PC-3 (cell line): ENCODE measurements around the gene CCNI2. TPM values are rescaled to one million over a fixed set of nuclear protein-coding genes. Genes with fewer than 3 reads are reported as not detected.

ENCODE experiments used
- ATAC-seq: fragments of 200-7000 bp; cut with Tn5 transposase; 2 replicates; pipeline ENCODE4 v1.9.1; 2020; ENCODE audit warnings: mild to moderate bottlenecking, moderate library complexity
- BruUV-seq: library from RNA; stranded (reverse); fragments of 400-500 nt; replicated peaks from 2 replicates; lab custom pipeline; 2021; lab: Mats Ljungman, UMichigan
- CTCF ChIA-PET: fragments of 300-600 bp; sonication (Branson Sonifier 250); formaldehyde crosslinking; loops from one replicate; lab custom pipeline; 2022; ENCODE audit warnings: antibody characterized with exemption; lab: Charles Lee
- POLR2A ChIA-PET: fragments of 300-600 bp; sonication (Branson Sonifier 250); formaldehyde crosslinking; loops from one replicate; lab custom pipeline; 2022; ENCODE audit warnings: antibody characterized with exemption; ENCODE audit not compliant: unreplicated experiment; lab: Charles Lee
- DNase-seq: peaks from one replicate; pipeline ENCODE4 v3.0.0-alpha.2; 2015
- H2AFZ ChIP-seq: fragments of 300-600 bp; sonication (generic); 2 replicates; pipeline ENCODE4 v1.6.0; 2016; ENCODE audit warnings: antibody characterized with exemption, low read length
- H3F3A ChIP-seq: fragments of 300-600 bp; sonication (generic); one replicate; pipeline ENCODE4 v1.6.0; 2017; ENCODE audit warnings: antibody characterized with exemption, low read length, control low read depth, mild to moderate bottlenecking; ENCODE audit not compliant: unreplicated experiment
- H3K27ac ChIP-seq: fragments of 300-600 bp; sonication (generic); 2 replicates; pipeline ENCODE4 v1.5.1; 2016; ENCODE audit warnings: mild to moderate bottlenecking, low read length
- H3K27me3 ChIP-seq: fragments of 300-600 bp; sonication (generic); 2 replicates; pipeline ENCODE4 v1.6.1; 2016; ENCODE audit warnings: low read length, mixed read lengths
- H3K36me3 ChIP-seq: fragments of 300-600 bp; sonication (generic); 2 replicates; pipeline ENCODE4 v1.6.1; 2016; ENCODE audit warnings: low read depth, mixed run types, low read length, mixed read lengths
- H3K4me1 ChIP-seq: fragments of 300-600 bp; sonication (generic); 2 replicates; pipeline ENCODE4 v1.5.1; 2016; ENCODE audit warnings: low read length; ENCODE audit not compliant: insufficient read depth
- H3K4me2 ChIP-seq: fragments of 300-600 bp; sonication (generic); 2 replicates; pipeline ENCODE4 v1.6.0; 2016; ENCODE audit warnings: low read length
- H3K4me3 ChIP-seq: fragments of 300-600 bp; sonication (generic); 2 replicates; pipeline ENCODE4 v1.5.1; 2016; ENCODE audit warnings: mild to moderate bottlenecking, low read length, mixed read lengths
- H3K79me2 ChIP-seq: fragments of 300-600 bp; sonication (generic); 2 replicates; pipeline ENCODE4 v1.6.1; 2017; ENCODE audit warnings: low read length, mixed read lengths
- H3K9ac ChIP-seq: fragments of 300-600 bp; sonication (generic); 2 replicates; pipeline ENCODE4 v1.6.0; 2016; ENCODE audit warnings: mild to moderate bottlenecking, low read length
- H3K9me2 ChIP-seq: fragments of 300-600 bp; sonication (generic); replicated peaks from 2 replicates; pipeline ENCODE4 v1.6.1; 2016; ENCODE audit warnings: mixed run types, low read length, mixed read lengths
- H3K9me3 ChIP-seq: fragments of 300-600 bp; sonication (generic); 2 replicates; pipeline ENCODE4 v1.6.1; 2016; ENCODE audit warnings: low read length, mixed read lengths
- H4K20me1 ChIP-seq: fragments of 300-600 bp; sonication (generic); 2 replicates; pipeline ENCODE4 v1.6.1; 2016; ENCODE audit warnings: low read length, mixed read lengths
- CTCF ChIP-seq: fragments of 300-600 bp; sonication (generic); conservative IDR thresholded peaks from 2 replicates; pipeline ENCODE4 v1.5.1; 2017; ENCODE audit warnings: antibody characterized with exemption, low read depth, mild to moderate bottlenecking, low read length
- EZH2 ChIP-seq: fragments of 300-600 bp; sonication (generic); IDR thresholded peaks from one replicate; pipeline ENCODE4 v1.6.1; 2017; ENCODE audit warnings: antibody characterized with exemption, mild to moderate bottlenecking, low read length; ENCODE audit not compliant: unreplicated experiment
- EZH2phosphoT487 ChIP-seq: fragments of 300-600 bp; sonication (generic); IDR thresholded peaks from 2 replicates; pipeline ENCODE4 v1.6.1; 2018; ENCODE audit warnings: mild to moderate bottlenecking, antibody characterized with exemption, low read length, borderline replicate concordance
- intact Hi-C: fragments of 100-400 bp; cut with micrococcal nuclease; formaldehyde crosslinking; loops from 2 replicates; pipeline ENCODE4 v1.9.0; 2023
- total RNA-seq: library from RNA; depleted of rRNA; stranded (reverse); fragments of >200 nt; gene quantifications from 2 replicates; pipeline ENCODE4 v1.2.3, GENCODE V29; 2014

The CCNI2 gene
- total RNA-seq, 1 experiment from 2014 or later, result not detected

GRCh38 chr5:132775476-132775961 is 28.3 kb downstream of the CCNI2 start:
- TF ChIP-seq EZH2, result no peak
- no peak for TF ChIP-seq CTCF
- no peak for TF ChIP-seq EZH2phosphoT487
- ChIA-PET CTCF (no interaction called here), POLR2A (no interaction called here)

GRCh38 chr5:132776131-132776937 is 29.1 kb downstream of the CCNI2 start:
- Histone ChIP-seq H3K4me3 (peak overlapping the region; percentile 75), H2AFZ (peak overlapping the region; percentile 78), H4K20me1 (no peaks in the 10 kb centered on the region), H3K9me3 (no peaks in the 10 kb centered on the region), H3K9me2 (no peaks in the 10 kb centered on the region), H3K4me2 (peak overlapping the region; percentile 98), H3K79me2 (peaks cover 37% of the 10 kb centered on the region), H3K9ac (peak overlapping the region; percentile 51), H3K27me3 (no peaks in the 10 kb centered on the region), H3K4me1 (peaks cover 14% of the 10 kb centered on the region), H3F3A (no peaks in the 10 kb centered on the region), H3K27ac (no peak overlapping the region), H3K36me3 (no peaks in the 10 kb centered on the region)
- ChIA-PET POLR2A (no interaction called here), CTCF (no interaction called here)
- DNase-seq, result peak; percentile 41
- BruUV-seq, result no TSS peak
- TF ChIP-seq CTCF (no peak), EZH2 (no peak), EZH2phosphoT487 (no peak)
- ATAC-seq, result peak; percentile 51
- intact Hi-C loops, result loop anchor here (5.0 kb wide), 1 partner anchor 46 kb away; no protein-coding TSS in a partner anchor

More at GRCh38 chr5:132775476-132775961, 28.3 kb downstream of the CCNI2 start:
- no peak overlapping the region for H3K27ac ChIP-seq
- no peaks in the 10 kb centered on the region for H3K27me3 ChIP-seq
- H3K9me3 ChIP-seq, result no peaks in the 10 kb centered on the region
- TSS peak; percentile 42 for BruUV-seq
- H3K9ac ChIP-seq, result peak overlapping the region; percentile 51; the same call in 1 of the 2 replicates
- H4K20me1 ChIP-seq, result no peaks in the 10 kb centered on the region
- H3K4me3 ChIP-seq, result peak overlapping the region; percentile 75
- H3F3A ChIP-seq, result no peaks in the 10 kb centered on the region
- H3K9me2 ChIP-seq, result no peaks in the 10 kb centered on the region
- DNase-seq (no peak), ATAC-seq (peak; percentile 13; the same call in 1 of the 2 replicates)
- H3K4me2 ChIP-seq, result peak overlapping the region; percentile 98
- intact Hi-C loops, result loop anchor here (5.0 kb wide), 1 partner anchor 47 kb away; no protein-coding TSS in a partner anchor
- peaks cover 45% of the 10 kb centered on the region for H3K79me2 ChIP-seq
- no peak overlapping the region for H2AFZ ChIP-seq
- H3K36me3 ChIP-seq, result no peaks in the 10 kb centered on the region
- peaks cover 14% of the 10 kb centered on the region for H3K4me1 ChIP-seq
